Iris pigment epithelial cell (primary cell): ENCODE results near the gene SMIM12.
A peak's percentile ranks its signal among the peaks of the same experiment; 100 is the strongest.
"Not testable (repeated sequence)": the region's sequence is repeated elsewhere in the genome, so short reads cannot be mapped to it uniquely, and the experiment has no call there.

ENCODE experiments used
- DNase-seq: peaks from one replicate; pipeline ENCODE4 v3.0.0-alpha.2; 2011; ENCODE audit warnings: low read depth

Gene SMIM12

DNA sequence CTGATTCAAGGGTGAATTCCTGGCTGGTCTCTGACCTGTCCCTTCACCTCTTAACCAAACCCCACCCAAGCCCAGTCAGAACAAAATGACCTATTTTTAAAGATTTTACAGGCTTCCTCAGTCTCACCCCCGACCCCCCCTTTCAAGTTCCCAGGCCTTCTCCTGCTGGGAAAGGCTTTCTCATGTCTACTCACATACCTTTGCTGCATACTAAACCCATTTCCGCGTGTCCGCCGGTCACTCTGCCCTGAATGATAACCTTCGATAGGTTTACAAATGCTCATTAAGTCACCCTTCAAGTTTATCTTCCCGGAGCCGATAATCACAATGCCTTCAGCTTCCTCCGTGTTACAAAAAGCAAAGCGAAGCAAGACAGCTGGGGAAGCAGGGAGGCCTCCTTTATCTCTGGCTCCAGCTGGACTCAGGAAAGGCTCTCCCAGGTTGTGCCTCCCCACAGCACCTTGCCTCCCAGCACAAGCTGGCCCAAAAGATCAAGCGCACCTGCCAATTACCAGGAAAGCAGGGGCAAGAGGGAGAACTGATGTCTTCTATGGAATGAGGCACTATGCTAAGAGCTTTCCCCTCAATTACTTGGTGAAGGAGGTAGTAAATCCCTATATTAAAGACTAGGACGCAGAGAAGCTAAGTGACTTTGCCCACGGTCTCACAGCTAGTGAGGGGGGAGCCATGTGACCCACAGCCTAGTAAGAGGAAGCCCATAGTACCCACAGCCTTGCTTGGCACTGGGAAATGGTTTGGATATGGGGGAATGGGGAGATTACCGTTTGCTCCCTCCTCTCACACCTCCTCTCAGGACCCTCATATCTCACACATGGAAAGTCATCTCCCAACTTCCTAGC, 15.9 kb downstream of the SMIM12 start:
- no peak for DNase-seq

DNA sequence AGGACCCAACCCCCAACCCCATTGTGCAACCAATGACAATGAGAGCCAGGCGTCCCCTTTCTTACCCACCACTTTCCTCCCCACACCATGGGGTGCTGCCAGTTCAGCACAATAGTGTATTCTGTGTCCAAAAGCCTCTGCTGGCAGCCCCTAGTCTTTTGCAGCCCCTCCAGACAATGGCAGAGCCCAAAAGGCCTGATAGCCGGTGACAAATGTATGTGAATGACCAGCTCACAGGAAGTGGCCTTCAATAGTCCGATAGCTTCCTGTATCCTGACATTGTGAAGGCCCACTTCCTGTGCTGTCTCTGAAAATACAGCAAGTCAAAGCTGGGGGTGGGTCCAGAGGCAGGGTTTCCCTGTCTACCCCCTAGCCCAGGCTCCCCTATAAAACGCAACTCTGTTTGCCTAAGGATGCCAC, 16.6 kb downstream of the SMIM12 start:
- DNase-seq, result no peak

GRCh38 chr1:34842073-34842472, 17.5 kb downstream of the SMIM12 start:
- no peak for DNase-seq

- DNase-seq, result no peak
These were observed 19.1 kb downstream of the SMIM12 start for GRCh38 chr1:34840426-34840825.

GRCh38 chr1:34839526-34840305, 19.8 kb downstream of the SMIM12 start:
- no peak for DNase-seq

DNA sequence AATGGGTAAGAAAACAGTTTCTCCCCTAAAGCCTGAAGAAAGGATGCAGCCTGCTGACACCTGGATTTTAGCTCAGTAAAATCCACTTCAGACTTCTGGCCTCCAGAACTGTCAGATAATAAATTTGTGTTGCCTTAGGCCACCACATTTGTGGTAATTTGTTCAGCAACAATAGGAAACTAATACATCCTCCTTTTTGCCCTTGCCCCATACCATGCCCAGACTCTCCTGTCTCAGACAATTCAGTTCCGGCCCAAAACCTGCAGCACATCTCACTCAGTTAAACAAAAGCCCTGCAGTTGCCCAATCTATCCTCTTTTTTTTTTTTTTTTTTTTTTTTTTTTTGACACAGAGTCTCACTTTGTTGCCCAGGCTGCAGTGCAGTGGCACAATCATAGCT, 25.8 kb downstream of the SMIM12 start:
- no peak for DNase-seq

DNA sequence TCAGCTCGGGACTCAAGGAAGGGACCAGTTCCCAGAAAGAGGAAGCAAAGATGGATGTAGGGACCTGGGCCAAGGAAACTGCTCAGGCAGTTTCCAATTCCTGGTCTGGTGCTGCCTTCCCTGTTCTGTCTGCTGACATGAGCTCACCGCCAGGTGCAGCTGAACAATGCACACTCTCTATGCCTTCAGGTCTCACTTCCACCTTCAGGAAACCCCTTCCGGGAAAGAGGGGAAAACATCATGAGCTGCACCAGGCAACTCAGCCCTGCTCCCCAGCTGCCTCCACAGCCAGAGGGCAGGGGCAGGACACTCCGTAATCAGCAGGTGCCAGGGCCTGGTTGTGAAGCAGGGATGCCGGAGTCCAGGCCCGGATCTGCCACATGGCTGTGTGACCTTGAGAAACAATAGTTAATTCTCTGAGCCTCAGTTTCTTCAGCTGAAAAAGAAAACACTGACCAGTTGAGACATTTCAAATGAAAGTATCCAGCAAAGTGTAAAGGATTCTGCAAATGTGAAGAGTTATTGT, 27.8 kb downstream of the SMIM12 start:
- DNase-seq, result no peak

GRCh38 chr1:34829250-34829649, 30.3 kb downstream of the SMIM12 start:
- DNase-seq, result no peak

DNA sequence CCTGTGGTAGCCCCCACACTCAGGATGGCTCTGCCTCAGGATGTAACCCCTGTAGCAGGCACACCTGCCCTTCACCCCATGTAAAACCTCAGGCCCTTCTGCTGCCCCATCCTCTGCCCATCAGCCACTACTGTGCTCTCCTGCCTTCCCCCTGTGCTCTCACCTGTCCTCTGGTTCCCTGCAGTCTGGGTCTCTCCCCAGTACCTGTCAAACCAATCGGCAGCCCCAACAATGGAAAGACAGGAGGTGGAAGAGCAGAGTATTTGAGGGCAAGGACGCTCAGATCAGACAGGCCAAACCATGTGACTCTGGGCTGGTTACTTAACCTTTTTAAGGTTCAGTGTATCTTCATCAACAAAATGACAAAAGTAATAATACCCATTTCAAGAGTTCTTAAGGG, 30.9 kb downstream of the SMIM12 start:
- DNase-seq, result no peak

DNA sequence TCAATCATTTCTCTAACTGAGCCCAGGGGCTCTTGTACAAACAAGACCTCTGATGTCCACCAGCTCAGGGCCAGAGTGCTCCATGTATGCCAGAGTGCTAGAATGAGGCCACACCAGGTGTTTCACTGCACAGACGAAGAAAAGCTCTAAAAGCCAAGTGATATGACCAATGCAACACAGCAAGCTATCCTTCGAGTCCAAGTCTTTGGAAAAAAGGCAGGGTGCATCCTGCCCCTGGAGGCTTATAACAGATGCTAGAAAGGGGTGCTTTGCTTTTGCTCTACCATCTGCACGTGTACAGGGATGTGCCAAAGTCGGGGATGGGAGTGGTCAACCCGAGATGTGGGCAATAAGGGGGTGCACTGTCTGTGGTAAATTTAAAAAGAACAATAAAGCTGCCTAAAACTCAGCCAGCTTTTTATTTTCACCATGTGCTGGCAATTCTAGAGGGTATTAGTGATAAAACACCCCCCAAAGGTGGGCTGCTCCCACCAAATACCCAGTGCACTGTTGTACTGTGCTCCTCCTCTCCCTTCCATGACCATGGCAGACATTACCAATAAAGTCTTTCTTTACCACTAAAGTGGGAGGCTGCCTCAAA, 32.1 kb downstream of the SMIM12 start:
- no peak for DNase-seq

GRCh38 chr1:34825455-34826091, 34.0 kb downstream of the SMIM12 start:
- DNase-seq, result no peak

- no peak for DNase-seq
These were observed 34.6 kb downstream of the SMIM12 start for GRCh38 chr1:34824817-34825454.

GRCh38 chr1:34822202-34822601, 37.3 kb downstream of the SMIM12 start:
- DNase-seq, result no peak

DNA sequence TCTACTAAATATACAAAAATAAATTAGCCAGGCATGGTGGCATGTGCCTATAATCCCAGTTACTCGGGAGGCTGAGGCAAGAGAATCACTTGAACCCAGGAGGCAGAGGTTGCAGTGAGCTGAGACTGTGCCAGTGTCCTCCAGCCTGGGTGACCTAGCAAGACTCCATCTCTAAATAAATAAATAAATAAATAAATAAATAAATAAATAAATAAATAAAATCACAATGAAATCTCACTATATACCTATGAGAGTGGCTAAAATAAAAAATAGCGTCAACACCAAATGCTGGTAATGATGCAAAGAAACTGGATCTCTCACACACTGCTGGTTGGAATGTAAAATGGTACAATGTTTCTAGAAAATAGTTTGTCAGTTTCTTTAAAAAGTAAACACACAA, 40.7 kb downstream of the SMIM12 start:
- DNase-seq, result not testable (repeated sequence)

DNA sequence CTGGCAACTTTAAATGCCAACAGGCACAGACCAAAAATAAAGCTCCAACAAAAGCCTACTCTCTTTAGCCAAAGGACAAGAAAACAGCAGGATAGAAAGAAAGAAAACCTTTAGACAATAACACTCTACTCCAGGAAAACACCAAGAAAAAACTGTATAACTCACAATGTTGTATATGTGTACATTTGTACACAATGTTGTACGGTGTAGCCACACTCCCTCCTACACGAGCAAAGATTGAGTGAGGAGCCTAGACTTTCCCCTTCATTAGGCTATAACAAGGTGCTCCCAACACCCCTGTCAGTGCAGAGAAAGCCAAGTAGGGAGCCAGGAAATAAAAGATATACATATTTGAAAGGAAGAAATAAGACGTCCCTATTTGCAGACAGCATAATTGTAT, 42.8 kb downstream of the SMIM12 start:
- DNase-seq, result no peak

DNA sequence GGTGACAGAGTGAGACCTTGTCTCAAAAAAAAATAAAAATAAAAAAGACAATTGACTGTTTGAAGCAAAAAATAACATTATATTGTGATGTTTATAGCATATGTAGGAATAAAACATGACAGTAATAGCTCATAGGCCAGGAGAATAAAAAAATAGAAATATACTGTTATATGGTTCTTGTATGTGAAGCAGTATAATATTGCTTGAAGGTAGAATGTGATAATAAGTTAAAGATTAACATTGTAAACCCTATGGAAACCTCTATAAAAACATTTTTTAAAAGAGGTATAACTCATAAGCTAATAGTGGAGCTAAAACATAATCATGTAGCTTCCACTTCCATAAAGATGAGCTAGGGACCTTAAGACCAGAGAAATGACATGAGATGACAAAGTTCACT, 43.2 kb downstream of the SMIM12 start:
- DNase-seq, result no peak

DNA sequence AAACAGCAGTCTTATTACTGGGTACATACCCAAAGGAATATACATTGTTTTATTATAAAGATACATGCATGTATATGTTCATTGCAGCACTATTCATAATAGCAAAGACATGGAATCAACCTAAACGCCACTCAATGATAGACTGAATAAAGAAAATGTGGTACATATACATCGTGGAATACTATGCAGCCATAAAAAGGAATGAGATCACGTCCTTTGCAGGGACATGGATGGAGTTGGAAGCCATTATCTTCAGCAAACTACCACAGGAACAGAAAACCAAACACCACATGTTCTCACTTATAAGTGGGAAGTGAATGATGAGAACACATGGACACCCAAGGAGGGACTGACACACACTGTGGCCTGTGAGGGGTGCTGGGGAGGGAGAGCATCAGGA, 48.8 kb downstream of the SMIM12 start:
- DNase-seq, result not testable (repeated sequence)

DNA sequence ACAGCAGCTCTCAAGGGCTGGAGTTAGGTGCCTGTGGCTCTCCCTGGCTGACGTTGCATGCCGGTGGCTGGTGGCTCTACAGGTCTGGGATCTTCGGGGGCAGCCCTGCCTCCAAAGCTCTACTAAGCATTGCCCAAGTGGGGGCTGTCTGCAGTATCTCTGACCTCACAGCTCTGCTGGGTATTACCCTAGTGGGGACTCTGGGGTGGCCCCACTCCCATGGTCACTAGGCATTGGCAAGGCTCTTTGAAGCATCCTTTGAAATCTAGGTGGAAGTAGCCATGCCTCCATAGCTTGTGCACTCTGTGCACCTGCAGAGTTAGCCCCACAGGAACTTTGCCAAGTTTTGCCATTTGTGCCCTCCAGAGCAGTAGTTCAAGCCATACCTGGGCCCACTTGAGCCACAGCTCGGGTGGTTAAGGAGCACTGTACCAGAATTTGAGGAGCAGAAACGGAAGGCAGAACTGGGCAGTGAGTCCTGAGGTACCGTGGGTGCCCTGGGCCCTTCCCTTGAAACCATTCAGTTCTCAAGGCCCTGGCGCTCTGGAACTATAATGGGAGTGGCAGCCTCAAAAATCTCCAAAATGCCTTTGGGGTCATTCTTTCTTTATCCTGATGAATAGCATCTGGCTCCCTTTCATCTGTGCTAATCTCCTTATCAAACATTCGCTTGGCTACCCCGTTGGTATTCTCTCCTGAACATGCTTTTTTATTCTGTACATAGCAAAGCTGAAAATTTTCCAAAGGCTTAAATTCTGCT, 51.3 kb downstream of the SMIM12 start:
- DNase-seq, result no peak

DNA sequence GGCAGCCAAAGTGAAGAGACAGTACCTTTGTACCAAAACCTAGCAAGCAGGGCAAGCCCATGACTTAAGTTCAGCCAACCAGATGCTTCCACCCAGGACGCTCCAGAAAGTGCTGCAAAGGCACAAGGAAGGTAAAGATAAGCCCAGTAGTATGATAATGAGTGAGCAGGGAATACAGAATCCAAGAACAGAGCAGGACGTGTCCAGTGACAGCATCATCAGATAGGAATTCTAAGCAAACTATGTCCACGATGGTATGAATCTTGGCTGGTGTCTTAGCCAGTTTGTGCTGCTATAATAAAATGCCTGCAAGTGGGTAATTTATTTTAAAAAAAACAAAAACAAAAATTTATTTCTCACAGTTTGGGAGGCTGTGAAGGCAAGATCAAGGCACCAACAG, 53.2 kb downstream of the SMIM12 start:
- DNase-seq, result peak; percentile 33

DNA sequence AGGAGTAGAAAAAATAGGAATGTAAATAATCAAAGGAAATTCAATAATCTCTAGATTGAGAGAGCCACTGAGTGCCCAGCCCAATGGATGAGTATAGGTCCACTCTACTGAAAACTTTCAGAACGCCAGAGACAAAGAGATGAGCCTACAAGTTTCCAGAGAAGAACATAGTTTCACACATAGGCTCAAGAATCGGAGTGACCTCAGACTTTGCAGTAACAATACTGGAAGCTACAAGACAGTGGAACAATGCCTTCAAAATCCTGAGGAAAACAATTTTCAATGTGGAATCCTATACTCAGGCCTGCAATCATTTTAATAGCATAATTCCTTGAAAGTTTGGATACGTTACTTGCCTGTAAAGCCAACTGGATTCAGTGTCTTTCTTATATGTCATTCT, 55.8 kb downstream of the SMIM12 start:
- DNase-seq, result no peak
